ENCODE results near the gene BORCS6.

- TF ChIP-seq GATA3 (IDR thresholded peaks at IDR 0.05; ENCODE audit: low read depth, low read length): no peak
- TF ChIP-seq GATA2 (IDR thresholded peaks at IDR 0.05; ENCODE audit: low read depth, low read length): no peak
These were observed 32.8 kb upstream of the BORCS6 start for GRCh38 chr17:8222630-8223355.

Measured in SH-SY5Y (cell line).